Smooth muscle cell (in vitro differentiated cells): Measurements from ENCODE around the gene ZSWIM2. TPM values are rescaled to one million over a fixed set of nuclear protein-coding genes. Genes with fewer than 3 reads are reported as not detected.

Experiments
- DNase-seq: peaks from one replicate; lab custom pipeline; 2025; ENCODE audit not compliant: unreplicated experiment; lab: John Stamatoyannopoulos, UW
- H2AFZ ChIP-seq: fragments of 200-600 bp; sonication (generic); 2 replicates; pipeline ENCODE4 v1.6.0; 2016; ENCODE audit warnings: antibody characterized with exemption, low read depth, mild to moderate bottlenecking
- H3F3A ChIP-seq: fragments of 200-600 bp; sonication (generic); 2 replicates; pipeline ENCODE4 v1.6.0; 2017; ENCODE audit warnings: antibody characterized with exemption, low read depth
- H3K27ac ChIP-seq: fragments of 200-600 bp; sonication (generic); 2 replicates; pipeline ENCODE4 v1.5.1; 2016; ENCODE audit warnings: low read depth, mild to moderate bottlenecking
- H3K27me3 ChIP-seq: fragments of 200-600 bp; sonication (generic); 2 replicates; pipeline ENCODE4 v1.6.1; 2016; ENCODE audit warnings: low read depth, mild to moderate bottlenecking
- H3K36me3 ChIP-seq: fragments of 200-600 bp; sonication (generic); 2 replicates; pipeline ENCODE4 v1.5.1; 2016; ENCODE audit warnings: low read depth
- H3K4me1 ChIP-seq: fragments of 200-600 bp; sonication (generic); 2 replicates; pipeline ENCODE4 v1.5.1; 2016; ENCODE audit warnings: low read depth
- H3K4me2 ChIP-seq: fragments of 200-600 bp; sonication (generic); 2 replicates; pipeline ENCODE4 v1.6.0; 2016; ENCODE audit warnings: mild to moderate bottlenecking
- H3K4me3 ChIP-seq: fragments of 200-600 bp; sonication (generic); 2 replicates; pipeline ENCODE4 v1.5.1; 2016; ENCODE audit warnings: mild to moderate bottlenecking
- H3K79me2 ChIP-seq: fragments of 200-600 bp; sonication (generic); 2 replicates; pipeline ENCODE4 v1.6.0; 2016; ENCODE audit warnings: low read depth, mild to moderate bottlenecking
- H3K9ac ChIP-seq: fragments of 200-600 bp; sonication (generic); 2 replicates; pipeline ENCODE4 v1.6.0; 2016; ENCODE audit warnings: low read depth
- H3K9me3 ChIP-seq: fragments of 200-600 bp; sonication (generic); replicated peaks from 2 replicates; pipeline ENCODE4 v1.5.1; 2016; ENCODE audit warnings: low read depth
- H4K20me1 ChIP-seq: fragments of 200-600 bp; sonication (generic); 2 replicates; pipeline ENCODE4 v1.6.0; 2016; ENCODE audit warnings: low read depth
- CTCF ChIP-seq: fragments of 200-600 bp; sonication (generic); IDR thresholded peaks from 2 replicates; pipeline ENCODE4 v1.5.1; 2017; ENCODE audit warnings: borderline replicate concordance, mild to moderate bottlenecking, antibody characterized with exemption; ENCODE audit not compliant: insufficient read depth, poor library complexity, severe bottlenecking
- WGBS: methylation state at CpG from one replicate; pipeline ENCODE4 v1.1.7; 2016; ENCODE audit warnings: low lambda C conversion rate; 5-methylcytosine and 5-hydroxymethylcytosine counted together
- polyA plus RNA-seq: library from polyadenylated mRNA; unstranded; fragments of >200 nt; fragmentation: Nextera tagmentation; extraction: Ambion mirVana; gene quantifications from 2 replicates; pipeline ENCODE4 v1.2.1, GENCODE V29; 2016
- total RNA-seq: library from RNA; depleted of rRNA; stranded (reverse); fragments of >200 nt; gene quantifications from 2 replicates; pipeline ENCODE4 v1.2.3, GENCODE V29; 2014

The ZSWIM2 gene
- total and polyA plus RNA-seq, 2 experiments from 2014 or later: not detected

DNA sequence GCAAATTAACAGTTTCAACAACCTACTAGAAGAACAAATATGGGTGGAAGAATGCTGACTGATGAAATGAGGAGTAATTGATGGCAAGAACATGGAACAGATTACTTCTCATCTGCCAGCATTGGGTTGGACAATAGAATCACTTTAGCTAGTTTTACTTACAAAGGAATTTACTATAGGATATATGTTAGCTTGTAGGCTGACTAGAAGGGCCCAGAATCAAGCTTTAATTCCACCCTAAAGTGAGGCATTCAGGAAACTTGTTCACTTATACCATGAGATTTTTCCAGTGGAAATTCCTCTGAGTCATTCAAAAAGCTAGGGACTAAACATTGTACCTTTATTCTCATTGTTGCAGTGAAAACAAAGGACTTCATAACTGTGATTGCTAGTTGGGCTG, 5.0 kb upstream of the ZSWIM2 start:
- H3K4me3 ChIP-seq: no peak overlapping the region
- TF ChIP-seq CTCF: no peak
- H4K20me1 ChIP-seq: no peaks in the 10 kb centered on the region
- no peak overlapping the region for H3K27ac ChIP-seq
- no peaks in the 10 kb centered on the region for H3K36me3 ChIP-seq
- no peaks in the 10 kb centered on the region for H3K4me1 ChIP-seq
- H3K27me3 ChIP-seq: no peaks in the 10 kb centered on the region
- no peaks in the 10 kb centered on the region for H3K9me3 ChIP-seq
- no peaks in the 10 kb centered on the region for H3F3A ChIP-seq
- no peak overlapping the region for H3K9ac ChIP-seq
- H2AFZ ChIP-seq: peak overlapping the region; percentile 26
- H3K4me2 ChIP-seq: no peak overlapping the region
- no peak for DNase-seq
- no peaks in the 10 kb centered on the region for H3K79me2 ChIP-seq

DNA sequence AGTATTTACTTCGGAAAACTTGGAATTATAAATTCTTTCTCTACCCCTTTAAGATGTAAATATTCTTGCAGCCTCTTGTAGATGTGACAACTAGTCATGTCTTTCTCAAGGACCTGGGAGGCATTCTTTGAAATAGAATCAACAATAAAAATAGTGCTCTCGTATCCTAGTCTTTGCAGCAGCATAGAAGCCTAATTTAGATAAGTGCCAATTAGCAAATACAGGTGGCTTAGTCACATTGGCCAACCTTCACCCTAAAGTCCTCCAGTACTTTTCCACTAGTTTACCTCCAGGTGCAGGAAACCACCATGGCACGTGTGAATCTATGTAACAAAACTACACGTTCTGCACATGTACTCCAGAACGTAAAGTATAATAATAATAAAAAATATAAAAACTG, 3.5 kb upstream of the ZSWIM2 start:
- 87% methylated on average over 5 of the region's 5 CpGs for WGBS
- no peak for TF ChIP-seq CTCF

GRCh38 chr2:186842373-186842772, 6.6 kb downstream of the ZSWIM2 start:
- Histone ChIP-seq H4K20me1 (no peaks in the 10 kb centered on the region), H3K27me3 (peaks cover 4% of the 10 kb centered on the region)
- TF ChIP-seq CTCF: no peak

More for the DNA sequence above, 3.5 kb upstream of the ZSWIM2 start:
- H3K36me3 ChIP-seq: no peaks in the 10 kb centered on the region
- no peaks in the 10 kb centered on the region for H3K9me3 ChIP-seq
- H3K9ac ChIP-seq: no peak overlapping the region
- no peak overlapping the region for H2AFZ ChIP-seq
- H4K20me1 ChIP-seq: no peaks in the 10 kb centered on the region
- H3K79me2 ChIP-seq: no peaks in the 10 kb centered on the region
- peaks cover 7% of the 10 kb centered on the region for H3K4me1 ChIP-seq
- no peak overlapping the region for H3K4me3 ChIP-seq
- no peaks in the 10 kb centered on the region for H3K27me3 ChIP-seq
- H3F3A ChIP-seq: peaks cover 7% of the 10 kb centered on the region
- no peak for DNase-seq
- no peak overlapping the region for H3K27ac ChIP-seq
- no peak overlapping the region for H3K4me2 ChIP-seq

DNA sequence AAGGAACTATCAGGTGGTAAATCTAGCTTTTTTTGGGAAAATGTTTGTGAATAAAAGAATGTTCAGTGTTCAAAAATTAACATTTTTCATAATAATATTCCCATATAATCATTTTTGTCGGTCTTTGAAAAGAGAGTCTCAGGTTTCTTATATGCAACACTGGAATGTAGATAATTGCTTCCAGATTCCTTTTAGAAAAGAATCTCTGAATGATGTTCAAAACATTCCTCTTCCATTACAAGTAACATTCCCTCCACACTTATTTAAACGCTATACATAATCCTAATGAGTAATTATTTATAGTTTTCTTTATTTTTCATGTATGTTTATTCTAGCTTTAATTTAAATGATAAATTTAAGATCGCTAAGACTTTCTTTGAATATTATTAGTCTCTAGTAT, 7.0 kb downstream of the ZSWIM2 start:
- DNase-seq: no peak
- H3K9me3 ChIP-seq: no peaks in the 10 kb centered on the region
- H3K27me3 ChIP-seq: peaks cover 4% of the 10 kb centered on the region
- peaks cover 8% of the 10 kb centered on the region for H3K4me1 ChIP-seq
- H3K27ac ChIP-seq: no peak overlapping the region
- WGBS: 37% methylated on average over 3 of the region's 3 CpGs
- H4K20me1 ChIP-seq: no peaks in the 10 kb centered on the region
- no peak overlapping the region for H3K4me3 ChIP-seq
- no peak overlapping the region for H2AFZ ChIP-seq
- no peak for TF ChIP-seq CTCF
- no peaks in the 10 kb centered on the region for H3K36me3 ChIP-seq
- H3K79me2 ChIP-seq: no peaks in the 10 kb centered on the region
- H3K9ac ChIP-seq: no peak overlapping the region
- H3F3A ChIP-seq: no peaks in the 10 kb centered on the region
- H3K4me2 ChIP-seq: peak overlapping the region; percentile 74

More at GRCh38 chr2:186842373-186842772, 6.6 kb downstream of the ZSWIM2 start:
- Histone ChIP-seq H3F3A (no peaks in the 10 kb centered on the region), H3K36me3 (no peaks in the 10 kb centered on the region), H3K4me2 (peak overlapping the region; percentile 74), H3K4me3 (no peak overlapping the region), H3K9me3 (no peaks in the 10 kb centered on the region), H3K79me2 (no peaks in the 10 kb centered on the region), H3K27ac (no peak overlapping the region), H3K4me1 (peaks cover 8% of the 10 kb centered on the region), H2AFZ (no peak overlapping the region), H3K9ac (no peak overlapping the region)
- DNase-seq: no peak
- WGBS: 89% methylated on average over 3 of the region's 3 CpGs
